ENCODE data around the gene SURF2.
"Not testable (repeated sequence)": the region's sequence is repeated elsewhere in the genome, so short reads cannot be mapped to it uniquely, and the experiment has no call there.

SURF2 gene

DNA sequence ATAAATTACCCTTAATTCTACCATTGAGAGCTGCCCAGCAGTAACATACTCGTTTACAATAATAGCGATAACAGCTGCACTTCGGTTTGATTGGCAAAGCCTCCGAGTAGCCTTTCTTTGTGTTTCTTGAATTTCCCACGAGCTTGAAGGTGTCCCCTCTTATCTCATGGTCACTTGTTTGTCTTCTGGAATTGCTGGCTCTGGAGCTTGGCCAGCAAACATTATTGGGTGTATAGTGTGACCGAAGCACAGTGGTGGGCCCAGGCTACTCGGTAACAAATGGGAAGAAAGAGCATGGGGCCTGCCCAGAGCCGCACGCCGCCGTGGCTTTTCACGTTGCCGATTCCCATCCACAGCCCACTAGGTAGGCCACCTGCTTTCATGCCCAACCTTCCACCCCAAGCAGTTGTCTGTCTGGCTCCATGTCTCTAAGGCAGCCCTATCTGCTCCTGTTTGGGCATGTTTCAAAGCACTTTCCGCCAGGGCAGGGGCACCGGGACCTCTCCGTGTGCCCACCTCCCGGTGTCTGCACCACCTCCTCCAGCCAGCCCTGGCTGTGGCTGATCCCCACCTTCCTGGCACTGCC is 28.5 kb downstream of the SURF2 start:
- DNase-seq (ENCODE audit: insufficient read length, low spot score) (no peak), FAIRE-seq (no peak)
- no peak for TF ChIP-seq POLR2A (IDR thresholded peaks at IDR 0.05; ENCODE audit: low read depth, low read length)

DNA sequence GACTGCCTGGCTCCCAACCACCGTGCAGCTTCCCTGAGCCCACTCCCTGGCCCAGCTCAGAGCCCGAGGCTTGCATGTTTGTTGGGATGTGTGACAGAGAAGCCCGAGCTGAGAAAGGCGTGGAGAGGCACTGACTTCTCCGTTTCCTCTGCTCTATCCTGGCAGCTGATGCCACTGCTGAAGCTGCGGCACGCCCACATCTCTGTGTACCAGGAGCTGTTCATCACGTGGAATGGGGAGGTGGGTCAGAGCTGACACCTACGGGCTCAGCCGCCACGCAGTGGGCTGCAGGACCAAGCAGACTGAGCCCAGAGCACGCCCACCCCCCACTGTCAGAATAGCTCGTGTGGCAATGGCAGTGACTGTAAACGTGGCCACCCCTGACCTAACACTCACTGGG is 29.1 kb downstream of the SURF2 start:
- FAIRE-seq, result no peak
- no peak for DNase-seq (ENCODE audit: insufficient read length, low spot score)
- no peak for TF ChIP-seq POLR2A (IDR thresholded peaks at IDR 0.05; ENCODE audit: low read depth, low read length)

GRCh38 chr9:133386338-133386737 is 30.0 kb downstream of the SURF2 start:
- FAIRE-seq (no peak), DNase-seq (ENCODE audit: insufficient read length, low spot score) (no peak)
- no peak for TF ChIP-seq POLR2A (IDR thresholded peaks at IDR 0.05; ENCODE audit: low read depth, low read length)

DNA sequence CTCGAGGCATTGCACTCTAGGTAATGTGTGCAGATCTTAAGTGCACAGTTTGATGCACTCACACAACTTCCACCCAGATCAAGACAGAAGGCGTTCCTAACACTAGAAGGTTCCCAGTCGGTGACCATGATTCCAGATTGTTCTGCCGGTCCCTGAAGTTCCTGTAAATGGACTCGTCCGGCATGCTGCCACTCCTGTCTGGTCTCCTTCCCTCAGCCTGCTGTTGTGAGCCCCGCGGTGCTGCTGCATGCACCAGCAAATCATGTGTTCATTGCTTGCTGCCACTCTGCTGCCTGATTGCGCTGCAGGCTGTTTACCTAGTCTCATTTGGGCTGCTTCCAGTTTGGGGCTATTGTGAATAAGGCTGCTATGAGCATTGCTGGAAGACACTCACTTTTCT is 31.3 kb downstream of the SURF2 start:
- DNase-seq (ENCODE audit: insufficient read length, low spot score), result no peak
- FAIRE-seq, result no peak
- TF ChIP-seq POLR2A (IDR thresholded peaks at IDR 0.05; ENCODE audit: low read depth, low read length), result no peak

GRCh38 chr9:133389025-133389557 is 32.7 kb downstream of the SURF2 start:
- no peak for TF ChIP-seq POLR2A (IDR thresholded peaks at IDR 0.05; ENCODE audit: low read depth, low read length)
- DNase-seq (ENCODE audit: insufficient read length, low spot score) (no peak), FAIRE-seq (no peak)

DNA sequence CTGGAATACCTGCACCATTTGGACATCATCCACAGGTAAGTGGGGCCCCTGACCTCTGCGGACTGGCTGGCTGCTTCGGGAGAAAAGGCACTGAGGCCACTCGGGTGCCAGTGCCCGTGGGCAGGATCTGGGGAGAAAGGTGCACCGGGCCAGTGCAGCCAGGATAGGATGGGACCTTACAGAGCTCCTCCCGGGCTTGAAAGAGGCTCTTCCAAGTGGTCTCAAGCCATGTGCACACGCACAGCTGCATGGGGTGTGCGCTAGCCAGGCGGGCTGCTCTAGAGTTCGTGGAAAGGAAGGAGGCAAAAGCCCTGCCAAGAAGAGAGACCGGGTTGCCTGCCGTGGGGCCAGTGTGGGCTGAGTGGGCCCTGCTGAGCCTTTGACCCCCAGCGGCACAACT is 33.2 kb downstream of the SURF2 start:
- TF ChIP-seq POLR2A (IDR thresholded peaks at IDR 0.05; ENCODE audit: low read depth, low read length), result no peak
- FAIRE-seq (no peak), DNase-seq (ENCODE audit: insufficient read length, low spot score) (no peak)

DNA sequence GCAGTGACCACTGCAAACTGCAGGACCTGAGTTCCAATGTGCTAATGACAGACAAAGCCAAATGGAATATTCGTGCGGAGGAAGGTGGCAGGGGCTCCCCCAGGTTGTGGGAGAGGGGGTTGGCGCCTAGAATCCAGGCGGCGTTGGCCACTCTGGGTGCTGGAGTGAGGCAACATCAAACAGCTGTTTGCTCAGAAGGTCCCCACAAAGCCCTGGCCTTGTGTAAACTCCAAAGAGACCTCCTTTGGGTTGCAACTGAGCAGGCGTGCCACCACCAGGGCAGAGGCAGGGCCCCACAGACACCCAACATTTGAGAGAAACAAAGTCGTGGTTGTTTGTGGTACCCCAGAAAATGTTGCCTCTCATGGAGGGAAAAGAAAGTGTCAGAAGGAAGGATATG is 34.4 kb downstream of the SURF2 start:
- no peak for DNase-seq (ENCODE audit: insufficient read length, low spot score)
- FAIRE-seq, result no peak
- no peak for TF ChIP-seq POLR2A (IDR thresholded peaks at IDR 0.05; ENCODE audit: low read depth, low read length)

GRCh38 chr9:133391449-133391848 is 35.1 kb downstream of the SURF2 start:
- FAIRE-seq; DNase-seq (ENCODE audit: insufficient read length, low spot score): not testable (repeated sequence)

DNA sequence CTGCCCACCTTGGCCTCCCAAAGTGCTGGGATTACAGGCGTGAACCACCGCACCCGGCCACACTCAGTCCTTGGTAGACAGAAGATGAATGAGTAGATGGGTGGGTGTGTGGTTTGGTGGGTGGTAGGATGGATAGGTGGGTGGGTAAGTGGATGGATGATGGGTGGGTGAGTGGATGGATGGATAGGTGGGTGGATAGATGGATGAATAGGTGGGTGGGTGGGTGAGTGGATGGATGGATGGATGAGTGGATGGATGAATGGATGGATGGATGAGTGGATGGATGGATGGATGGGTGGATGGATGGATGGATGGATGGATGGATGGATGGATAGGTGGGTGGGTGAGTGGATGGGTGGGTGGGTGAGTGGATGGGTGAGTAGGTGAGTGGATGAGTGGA is 36.0 kb downstream of the SURF2 start:
- FAIRE-seq; DNase-seq (ENCODE audit: insufficient read length, low spot score): not testable (repeated sequence)

DNA sequence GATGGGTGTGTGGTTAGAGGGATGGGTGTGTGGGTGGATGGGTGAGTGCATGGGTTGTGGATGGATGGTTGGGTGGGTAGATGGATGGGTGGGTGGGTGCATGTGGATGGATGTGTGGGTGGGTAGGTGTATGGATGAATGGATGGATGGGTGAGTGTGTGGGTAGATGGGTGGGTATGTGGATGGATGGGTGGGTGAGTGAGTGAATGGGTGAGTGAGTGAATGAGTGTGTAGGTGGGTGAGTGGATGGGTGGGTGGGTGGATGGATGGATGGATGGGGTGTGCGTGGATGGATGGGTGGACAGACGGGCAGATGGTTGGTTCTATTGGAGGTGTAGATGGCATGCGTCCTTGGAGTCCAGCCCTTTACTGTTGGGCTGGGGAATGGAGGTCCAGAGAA is 37.0 kb downstream of the SURF2 start:
- DNase-seq (ENCODE audit: insufficient read length, low spot score) (no peak), FAIRE-seq (no peak)
- TF ChIP-seq POLR2A (IDR thresholded peaks at IDR 0.05; ENCODE audit: low read depth, low read length), result no peak

GRCh38 chr9:133394687-133395271 is 38.4 kb downstream of the SURF2 start:
- TF ChIP-seq POLR2A (IDR thresholded peaks at IDR 0.05; ENCODE audit: low read depth, low read length), result no peak
- DNase-seq (ENCODE audit: insufficient read length, low spot score), result no peak
- no peak for FAIRE-seq

GRCh38 chr9:133396952-133397351 is 40.6 kb downstream of the SURF2 start:
- DNase-seq (ENCODE audit: insufficient read length, low spot score) (no peak), FAIRE-seq (no peak)
- no peak for TF ChIP-seq POLR2A (IDR thresholded peaks at IDR 0.05; ENCODE audit: low read depth, low read length)

GRCh38 chr9:133397370-133397769 is 41.0 kb downstream of the SURF2 start:
- TF ChIP-seq POLR2A (IDR thresholded peaks at IDR 0.05; ENCODE audit: low read depth, low read length), result no peak
- FAIRE-seq, result no peak

GRCh38 chr9:133397895-133398294 is 41.5 kb downstream of the SURF2 start:
- TF ChIP-seq POLR2A (IDR thresholded peaks at IDR 0.05; ENCODE audit: low read depth, low read length), result no peak
- FAIRE-seq (no peak), DNase-seq (ENCODE audit: insufficient read length, low spot score) (no peak)

More at GRCh38 chr9:133397370-133397769, 41.0 kb downstream of the SURF2 start:
- no peak for DNase-seq (ENCODE audit: insufficient read length, low spot score)

DNA sequence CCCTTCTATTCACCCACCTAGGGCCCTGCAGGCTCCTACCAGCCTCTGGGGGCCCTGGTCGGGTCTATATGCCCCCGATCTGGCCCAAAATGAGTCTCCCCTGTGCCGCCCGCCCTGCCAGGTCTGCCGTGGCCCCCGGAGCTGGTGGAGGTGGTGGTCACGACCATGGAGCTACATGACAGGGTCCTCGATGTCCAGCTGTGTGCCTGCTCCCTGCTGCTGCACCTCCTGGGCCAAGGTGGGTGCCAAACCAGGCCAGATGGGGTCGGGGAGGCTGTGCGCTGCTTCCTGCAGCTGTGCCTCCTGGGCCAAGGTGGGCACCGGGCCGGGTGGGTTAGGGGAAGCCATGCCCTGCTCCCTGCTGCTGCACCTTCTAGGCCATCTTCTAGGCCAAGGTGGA is 43.9 kb downstream of the SURF2 start:
- no peak for TF ChIP-seq POLR2A (IDR thresholded peaks at IDR 0.05; ENCODE audit: low read depth, low read length)
- FAIRE-seq (no peak), DNase-seq (ENCODE audit: insufficient read length, low spot score) (no peak)

Measured in H54 (cell line).